Endothelial cell of umbilical vein (primary cell): ENCODE measurements around the gene IZUMO3. TPM values are rescaled to one million over a fixed set of nuclear protein-coding genes. Genes with fewer than 3 reads are reported as not detected.
"Not testable (repeated sequence)": the region's sequence is repeated elsewhere in the genome, so short reads cannot be mapped to it uniquely, and the experiment has no call there.

Experiments
- BruUV-seq: library from RNA; stranded (reverse); fragments of 400-500 nt; replicated peaks from 2 replicates; lab custom pipeline; 2021; lab: Mats Ljungman, UMichigan
- CTCF ChIA-PET: fragments of 300-600, 350-600 bp; sonication (Branson Sonifier 250); formaldehyde crosslinking; loops from one replicate; lab custom pipeline; 2021; ENCODE audit warnings: antibody characterized with exemption, inconsistent platforms; lab: Charles Lee
- POLR2A ChIA-PET: fragments of 300-600, 350-600 bp; sonication (Branson Sonifier 250); formaldehyde crosslinking; loops from one replicate; lab custom pipeline; 2021; ENCODE audit warnings: antibody characterized with exemption, inconsistent platforms; lab: Charles Lee
- DNase-seq: peaks from one replicate; pipeline ENCODE4 v3.0.0-alpha.2; 2011; ENCODE audit warnings: low read depth, low spot score
- FAIRE-seq: peaks from 2 replicates; lab custom pipeline; 2011; peaks lifted over from hg19 to GRCh38; lab: Jason Lieb, UNC
- H2AFZ ChIP-seq: 2 replicates; pipeline ENCODE4 v1.6.0; 2012; ENCODE audit warnings: low read depth, low read length, control low read depth, inconsistent platforms
- H3K27ac ChIP-seq: 2 replicates; pipeline ENCODE4 v1.5.1; 2011; ENCODE audit warnings: low read depth, mild to moderate bottlenecking, control low read depth, low read length, moderate library complexity; ENCODE audit not compliant: insufficient read depth
- H3K27me3 ChIP-seq, 2 experiments: 2 replicates each; pipeline versions ENCODE4 v1.6.0 to v1.6.1; 2011; ENCODE audit warnings: low read length in 2 of 2, mixed read lengths in 1 of 2; ENCODE audit not compliant: control insufficient read depth in 2 of 2, insufficient read depth in 2 of 2
- H3K36me3 ChIP-seq, 2 experiments: 2 replicates in 1 of 2; 3 replicates in 1 of 2; pipeline ENCODE4 v1.5.1; 2011; ENCODE audit warnings: low read length in 2 of 2, mild to moderate bottlenecking in 1 of 2, moderate library complexity in 1 of 2; ENCODE audit not compliant: control insufficient read depth in 2 of 2, insufficient read depth in 2 of 2; ENCODE audit errors: extremely low read depth in 1 of 2
- H3K4me1 ChIP-seq: 3 replicates; pipeline ENCODE4 v1.5.1; 2011; ENCODE audit warnings: mild to moderate bottlenecking, low read length; ENCODE audit not compliant: control insufficient read depth, insufficient read depth; ENCODE audit errors: extremely low read depth
- H3K4me2 ChIP-seq: 2 replicates; pipeline ENCODE4 v1.6.1; 2011; ENCODE audit warnings: low read length, control low read depth, mixed read lengths; ENCODE audit not compliant: insufficient read depth
- H3K4me3 ChIP-seq, 3 experiments: fragments of 200-600 bp in 1 of 3; sonication (generic), shearing (Covaris generic) in 1 of 3; replicated peaks in 1 of 3; 2 replicates each; pipeline ENCODE4 v1.5.1; 2011 to 2016; ENCODE audit warnings: control low read depth in 3 of 3, low read length in 3 of 3, mild to moderate bottlenecking in 2 of 3, inconsistent platforms in 1 of 3, low read depth in 1 of 3, moderate library complexity in 1 of 3; ENCODE audit not compliant: insufficient read depth in 1 of 3
- H3K79me2 ChIP-seq: 2 replicates; pipeline ENCODE4 v1.6.0; 2012; ENCODE audit warnings: low read length, inconsistent platforms; ENCODE audit not compliant: control insufficient read depth, insufficient read depth
- H3K9ac ChIP-seq: replicated peaks from 2 replicates; pipeline ENCODE3; 2011; ENCODE audit warnings: low read length, control low read depth; ENCODE audit not compliant: insufficient read depth; ENCODE audit errors: extremely low read depth
- H3K9me1 ChIP-seq: replicated peaks from 3 replicates; pipeline ENCODE4 v1.6.0; 2011; ENCODE audit warnings: mild to moderate bottlenecking, low read length; ENCODE audit not compliant: control insufficient read depth, insufficient read depth; ENCODE audit errors: extremely low read depth
- H3K9me3 ChIP-seq: replicated peaks from 2 replicates; pipeline ENCODE4 v1.5.1; 2012; ENCODE audit warnings: low read length, inconsistent platforms; ENCODE audit not compliant: control insufficient read depth, insufficient read depth
- H4K20me1 ChIP-seq: replicated peaks from 2 replicates; pipeline ENCODE3; 2011; ENCODE audit warnings: mild to moderate bottlenecking, low read length; ENCODE audit not compliant: control insufficient read depth, insufficient read depth; ENCODE audit errors: extremely low read depth
- EZH2 ChIP-seq: IDR thresholded peaks from 2 replicates; pipeline ENCODE4 v1.6.1; 2012; ENCODE audit warnings: borderline replicate concordance, low read depth, mild to moderate bottlenecking, moderate library complexity, low read length, inconsistent platforms; ENCODE audit not compliant: severe bottlenecking
- FOS ChIP-seq: IDR thresholded peaks from 2 replicates; pipeline ENCODE4 v1.6.1; 2011; ENCODE audit warnings: mild to moderate bottlenecking, low read length, moderate library complexity, borderline replicate concordance; ENCODE audit not compliant: insufficient read depth
- GATA2 ChIP-seq: IDR thresholded peaks from 2 replicates; pipeline ENCODE4 v1.7.0; 2011; ENCODE audit warnings: low read depth, mild to moderate bottlenecking, moderate library complexity, mixed read lengths, low read length; ENCODE audit not compliant: insufficient read length, insufficient read depth
- JUN ChIP-seq: IDR thresholded peaks from 2 replicates; pipeline ENCODE4 v1.6.1; 2011; ENCODE audit warnings: borderline replicate concordance, low read depth; ENCODE audit not compliant: insufficient read length, insufficient read depth
- MYC ChIP-seq: IDR thresholded peaks from one replicate; pipeline ENCODE4 v1.6.1; 2011; ENCODE audit warnings: mild to moderate bottlenecking, low read depth, low read length
- POLR2A ChIP-seq: IDR thresholded peaks from 2 replicates; pipeline ENCODE4 v1.6.1; 2012; ENCODE audit warnings: low read depth, mild to moderate bottlenecking, control low read depth, low read length
- POLR2AphosphoS5 ChIP-seq: IDR thresholded peaks from 2 replicates; pipeline ENCODE4 v1.6.1; 2012; ENCODE audit warnings: low read depth, mild to moderate bottlenecking, control low read depth, low read length, moderate library complexity; ENCODE audit not compliant: insufficient read depth
- dilution Hi-C: fragments of 300-500 bp; cut with MboI; formaldehyde crosslinking; loops from one replicate; pipeline ENCODE4 v1.15.0; 2019; ENCODE audit warnings: low sequenced_read_pairs; ENCODE audit not compliant: extremely low pct_ligation_motif_present
- intact Hi-C: fragments of 100-400 bp; cut with micrococcal nuclease; formaldehyde crosslinking; loops from one replicate; pipeline ENCODE4 v1.10.0; 2022
- polyA plus RNA-seq, 4 experiments: library from polyadenylated mRNA; depleted of rRNA in 3 of 4; stranded (reverse) in 3 of 4; unstranded in 1 of 4; fragments of >200 nt; gene quantifications; 2 replicates each; pipeline versions ENCODE4 v1.2.1 to v1.2.3, GENCODE V29; 2011 to 2012; ENCODE audit warnings: missing spikeins in 1 of 4
- total RNA-seq: library from RNA; stranded (reverse); gene quantifications from 2 replicates; pipeline ENCODE4 v1.2.3, GENCODE V29; 2021
- TF ChIP-seq, protein P1 (sequence below): IDR thresholded peaks from 2 replicates; pipeline ENCODE4 v1.6.1; 2011; ENCODE audit not compliant: insufficient read depth, insufficient read length
- TF ChIP-seq, protein P2 (sequence below), 2 donors: IDR thresholded peaks; 1 replicate in 1 of 2; 2 replicates in 1 of 2; pipeline ENCODE4 v1.5.1; 2011; ENCODE audit warnings: low read length in 2 of 2, mild to moderate bottlenecking in 2 of 2, moderate library complexity in 2 of 2, control low read depth in 1 of 2, inconsistent platforms in 1 of 2, low read depth in 1 of 2; ENCODE audit not compliant: insufficient read depth in 1 of 2; ENCODE audit errors: extremely low read depth in 1 of 2

Gene IZUMO3
- total and polyA plus RNA-seq, 2 donors (not counting 3 experiments of a cell fraction or from before 2014, with no cell fraction given) = not detected

DNA sequence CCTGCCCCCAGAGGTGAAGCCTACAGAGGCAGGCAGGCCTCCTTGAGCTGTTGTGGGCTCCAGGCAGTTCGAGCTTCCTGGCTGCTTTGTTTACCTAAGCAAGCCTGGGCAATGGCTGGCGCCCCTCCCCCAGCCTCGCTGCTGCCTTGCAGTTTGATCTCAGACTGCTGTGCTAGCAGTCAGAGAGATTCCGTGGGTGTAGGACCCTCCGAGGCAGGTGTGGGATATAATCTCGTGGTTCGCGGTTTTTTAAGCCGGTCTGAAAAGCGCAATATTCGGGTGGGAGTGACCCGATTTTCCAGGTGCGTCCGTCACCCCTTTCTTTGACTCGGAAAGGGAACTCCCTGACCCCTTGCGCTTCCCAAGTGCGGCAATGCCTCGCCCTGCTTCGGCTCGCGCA, 34.3 kb upstream of the IZUMO3 start:
- DNase-seq, H3K4me3 ChIP-seq, intact Hi-C loops, H3K4me2 ChIP-seq, H3K36me3 ChIP-seq, H3K9me3 ChIP-seq, H3K27me3 ChIP-seq, H3K27ac ChIP-seq, H3K79me2 ChIP-seq, H2AFZ ChIP-seq, dilution Hi-C loops, BruUV-seq, H3K9ac ChIP-seq, H4K20me1 ChIP-seq, H3K4me1 ChIP-seq, POLR2A ChIA-PET, FAIRE-seq, CTCF ChIA-PET, H3K9me1 ChIP-seq: not testable (repeated sequence)

DNA sequence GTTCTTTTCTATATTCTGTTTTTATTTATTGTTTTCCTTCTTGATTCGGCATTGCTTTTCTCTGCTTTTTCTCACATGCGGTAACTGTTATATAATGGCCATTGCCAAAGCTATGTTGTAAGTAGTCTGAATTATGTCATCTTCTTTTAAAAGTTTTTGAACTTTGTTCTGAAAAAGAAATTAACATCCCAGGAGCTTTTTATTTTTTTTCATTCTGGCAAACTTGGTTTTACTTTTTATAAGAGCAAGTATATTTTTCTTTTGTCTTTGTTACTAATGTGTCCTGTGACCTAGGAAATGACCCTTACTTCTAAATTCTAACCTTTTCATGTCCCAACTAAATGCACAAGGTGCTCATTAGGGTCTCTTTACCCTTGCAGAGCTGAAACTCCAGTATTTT, 26.7 kb upstream of the IZUMO3 start:
- POLR2A ChIA-PET = no interaction called here
- dilution Hi-C loops = no loop called here

More for the DNA sequence above, 26.7 kb upstream of the IZUMO3 start:
- Histone ChIP-seq H3K9me3 (no peaks in the 10 kb centered on the region), H3K27me3 (no peaks in the 10 kb centered on the region), H3K79me2 (no peaks in the 10 kb centered on the region), H3K9me1 (no peaks in the 10 kb centered on the region), H2AFZ (no peak overlapping the region), H3K4me1 (no peaks in the 10 kb centered on the region), H3K27ac (no peak overlapping the region), H3K4me3 (no peak overlapping the region), H3K36me3 (no peaks in the 10 kb centered on the region), H3K4me2 (no peak overlapping the region), H3K9ac (no peak overlapping the region), H4K20me1 (no peaks in the 10 kb centered on the region)
- no peak for FAIRE-seq
- BruUV-seq = no TSS peak
- intact Hi-C loops = no loop called here
- CTCF ChIA-PET = no interaction called here
- TF ChIP-seq POLR2A (no peak), POLR2AphosphoS5 (no peak), MYC (no peak), GATA2 (no peak), JUN (no peak), FOS (no peak), EZH2 (no peak)
- TF ChIP-seq, protein P1, sequence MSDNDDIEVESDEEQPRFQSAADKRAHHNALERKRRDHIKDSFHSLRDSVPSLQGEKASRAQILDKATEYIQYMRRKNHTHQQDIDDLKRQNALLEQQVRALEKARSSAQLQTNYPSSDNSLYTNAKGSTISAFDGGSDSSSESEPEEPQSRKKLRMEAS = no peak
- TF ChIP-seq, protein P2, sequence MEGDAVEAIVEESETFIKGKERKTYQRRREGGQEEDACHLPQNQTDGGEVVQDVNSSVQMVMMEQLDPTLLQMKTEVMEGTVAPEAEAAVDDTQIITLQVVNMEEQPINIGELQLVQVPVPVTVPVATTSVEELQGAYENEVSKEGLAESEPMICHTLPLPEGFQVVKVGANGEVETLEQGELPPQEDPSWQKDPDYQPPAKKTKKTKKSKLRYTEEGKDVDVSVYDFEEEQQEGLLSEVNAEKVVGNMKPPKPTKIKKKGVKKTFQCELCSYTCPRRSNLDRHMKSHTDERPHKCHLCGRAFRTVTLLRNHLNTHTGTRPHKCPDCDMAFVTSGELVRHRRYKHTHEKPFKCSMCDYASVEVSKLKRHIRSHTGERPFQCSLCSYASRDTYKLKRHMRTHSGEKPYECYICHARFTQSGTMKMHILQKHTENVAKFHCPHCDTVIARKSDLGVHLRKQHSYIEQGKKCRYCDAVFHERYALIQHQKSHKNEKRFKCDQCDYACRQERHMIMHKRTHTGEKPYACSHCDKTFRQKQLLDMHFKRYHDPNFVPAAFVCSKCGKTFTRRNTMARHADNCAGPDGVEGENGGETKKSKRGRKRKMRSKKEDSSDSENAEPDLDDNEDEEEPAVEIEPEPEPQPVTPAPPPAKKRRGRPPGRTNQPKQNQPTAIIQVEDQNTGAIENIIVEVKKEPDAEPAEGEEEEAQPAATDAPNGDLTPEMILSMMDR (IDR thresholded peaks at IDR 0.05; ENCODE audit: extremely low read depth in 1 of 2, insufficient read depth in 1 of 2, low read depth in 1 of 2, low read length in 2 of 2) = no peak
- DNase-seq = no peak
